Smooth muscle cell (in vitro differentiated cells): ENCODE results near the gene PDE8B. TPM values are rescaled to one million over a fixed set of nuclear protein-coding genes. Genes with fewer than 3 reads are reported as not detected.

Experiments used
- DNase-seq: peaks from one replicate; lab custom pipeline; 2025; ENCODE audit not compliant: unreplicated experiment; lab: John Stamatoyannopoulos, UW
- H2AFZ ChIP-seq: fragments of 200-600 bp; sonication (generic); 2 replicates; pipeline ENCODE4 v1.6.0; 2016; ENCODE audit warnings: antibody characterized with exemption, low read depth, mild to moderate bottlenecking
- H3F3A ChIP-seq: fragments of 200-600 bp; sonication (generic); 2 replicates; pipeline ENCODE4 v1.6.0; 2017; ENCODE audit warnings: antibody characterized with exemption, low read depth
- H3K27ac ChIP-seq: fragments of 200-600 bp; sonication (generic); 2 replicates; pipeline ENCODE4 v1.5.1; 2016; ENCODE audit warnings: low read depth, mild to moderate bottlenecking
- H3K27me3 ChIP-seq: fragments of 200-600 bp; sonication (generic); 2 replicates; pipeline ENCODE4 v1.6.1; 2016; ENCODE audit warnings: low read depth, mild to moderate bottlenecking
- H3K36me3 ChIP-seq: fragments of 200-600 bp; sonication (generic); 2 replicates; pipeline ENCODE4 v1.5.1; 2016; ENCODE audit warnings: low read depth
- H3K4me1 ChIP-seq: fragments of 200-600 bp; sonication (generic); 2 replicates; pipeline ENCODE4 v1.5.1; 2016; ENCODE audit warnings: low read depth
- H3K4me2 ChIP-seq: fragments of 200-600 bp; sonication (generic); 2 replicates; pipeline ENCODE4 v1.6.0; 2016; ENCODE audit warnings: mild to moderate bottlenecking
- H3K4me3 ChIP-seq: fragments of 200-600 bp; sonication (generic); 2 replicates; pipeline ENCODE4 v1.5.1; 2016; ENCODE audit warnings: mild to moderate bottlenecking
- H3K79me2 ChIP-seq: fragments of 200-600 bp; sonication (generic); 2 replicates; pipeline ENCODE4 v1.6.0; 2016; ENCODE audit warnings: low read depth, mild to moderate bottlenecking
- H3K9ac ChIP-seq: fragments of 200-600 bp; sonication (generic); 2 replicates; pipeline ENCODE4 v1.6.0; 2016; ENCODE audit warnings: low read depth
- H3K9me3 ChIP-seq: fragments of 200-600 bp; sonication (generic); replicated peaks from 2 replicates; pipeline ENCODE4 v1.5.1; 2016; ENCODE audit warnings: low read depth
- H4K20me1 ChIP-seq: fragments of 200-600 bp; sonication (generic); 2 replicates; pipeline ENCODE4 v1.6.0; 2016; ENCODE audit warnings: low read depth
- WGBS: methylation state at CpG from one replicate; pipeline ENCODE4 v1.1.7; 2016; ENCODE audit warnings: low lambda C conversion rate; 5-methylcytosine and 5-hydroxymethylcytosine counted together
- polyA plus RNA-seq: library from polyadenylated mRNA; unstranded; fragments of >200 nt; fragmentation: Nextera tagmentation; extraction: Ambion mirVana; gene quantifications from 2 replicates; pipeline ENCODE4 v1.2.1, GENCODE V29; 2016
- total RNA-seq: library from RNA; depleted of rRNA; stranded (reverse); fragments of >200 nt; gene quantifications from 2 replicates; pipeline ENCODE4 v1.2.3, GENCODE V29; 2014
- TF ChIP-seq, protein P1 (sequence below): fragments of 200-600 bp; sonication (generic); IDR thresholded peaks from 2 replicates; pipeline ENCODE4 v1.5.1; 2017; ENCODE audit warnings: borderline replicate concordance, mild to moderate bottlenecking, antibody characterized with exemption; ENCODE audit not compliant: insufficient read depth, poor library complexity, severe bottlenecking

Gene PDE8B
- total and polyA plus RNA-seq, 2 experiments from 2014 or later, result 0.13 to 0.18 TPM

DNA sequence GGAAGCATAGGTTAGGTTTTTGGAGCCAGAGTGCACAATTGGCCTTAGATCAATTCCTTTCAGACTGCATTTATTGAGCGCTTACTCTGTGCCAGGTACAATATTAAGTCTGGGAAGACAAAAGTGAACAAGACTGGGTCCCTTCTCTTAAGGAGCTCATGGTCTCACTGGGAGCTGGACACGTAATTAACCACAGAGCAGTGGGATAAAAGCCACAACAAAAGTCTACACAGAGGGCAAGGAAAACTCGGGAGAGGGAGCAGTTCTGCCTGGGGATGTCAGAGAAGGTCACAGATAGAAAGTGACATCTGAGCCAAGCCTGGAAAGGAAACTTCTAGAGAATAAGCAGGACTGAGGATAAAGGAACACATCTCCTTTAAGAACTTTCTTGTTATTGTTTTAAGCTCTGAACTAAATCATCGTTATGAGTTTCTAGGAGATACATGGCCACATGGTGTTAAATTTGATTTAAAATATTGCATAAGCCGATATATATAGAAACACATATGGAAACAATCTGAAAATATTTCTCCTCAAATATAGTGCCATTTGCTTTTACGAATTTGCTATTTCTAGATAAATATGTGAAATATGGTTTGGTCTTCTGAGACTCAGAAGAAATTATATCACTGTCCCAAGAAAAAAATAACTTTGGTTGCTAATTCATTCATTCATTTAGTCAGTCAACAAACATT, 40.1 kb upstream of the PDE8B start:
- H4K20me1 ChIP-seq, result no peaks in the 10 kb centered on the region
- WGBS, result 81% methylated on average over 6 of the region's 6 CpGs
- H3K27me3 ChIP-seq, result no peaks in the 10 kb centered on the region
- H2AFZ ChIP-seq, result no peak overlapping the region
- no peak overlapping the region for H3K4me2 ChIP-seq
- TF ChIP-seq, protein P1, sequence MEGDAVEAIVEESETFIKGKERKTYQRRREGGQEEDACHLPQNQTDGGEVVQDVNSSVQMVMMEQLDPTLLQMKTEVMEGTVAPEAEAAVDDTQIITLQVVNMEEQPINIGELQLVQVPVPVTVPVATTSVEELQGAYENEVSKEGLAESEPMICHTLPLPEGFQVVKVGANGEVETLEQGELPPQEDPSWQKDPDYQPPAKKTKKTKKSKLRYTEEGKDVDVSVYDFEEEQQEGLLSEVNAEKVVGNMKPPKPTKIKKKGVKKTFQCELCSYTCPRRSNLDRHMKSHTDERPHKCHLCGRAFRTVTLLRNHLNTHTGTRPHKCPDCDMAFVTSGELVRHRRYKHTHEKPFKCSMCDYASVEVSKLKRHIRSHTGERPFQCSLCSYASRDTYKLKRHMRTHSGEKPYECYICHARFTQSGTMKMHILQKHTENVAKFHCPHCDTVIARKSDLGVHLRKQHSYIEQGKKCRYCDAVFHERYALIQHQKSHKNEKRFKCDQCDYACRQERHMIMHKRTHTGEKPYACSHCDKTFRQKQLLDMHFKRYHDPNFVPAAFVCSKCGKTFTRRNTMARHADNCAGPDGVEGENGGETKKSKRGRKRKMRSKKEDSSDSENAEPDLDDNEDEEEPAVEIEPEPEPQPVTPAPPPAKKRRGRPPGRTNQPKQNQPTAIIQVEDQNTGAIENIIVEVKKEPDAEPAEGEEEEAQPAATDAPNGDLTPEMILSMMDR, result no peak
- H3F3A ChIP-seq, result no peaks in the 10 kb centered on the region
- H3K9ac ChIP-seq, result no peak overlapping the region
- no peaks in the 10 kb centered on the region for H3K9me3 ChIP-seq
- no peaks in the 10 kb centered on the region for H3K36me3 ChIP-seq
- DNase-seq, result no peak
- no peak overlapping the region for H3K4me3 ChIP-seq
- no peak overlapping the region for H3K27ac ChIP-seq
- no peaks in the 10 kb centered on the region for H3K79me2 ChIP-seq
- peaks cover 3% of the 10 kb centered on the region for H3K4me1 ChIP-seq

DNA sequence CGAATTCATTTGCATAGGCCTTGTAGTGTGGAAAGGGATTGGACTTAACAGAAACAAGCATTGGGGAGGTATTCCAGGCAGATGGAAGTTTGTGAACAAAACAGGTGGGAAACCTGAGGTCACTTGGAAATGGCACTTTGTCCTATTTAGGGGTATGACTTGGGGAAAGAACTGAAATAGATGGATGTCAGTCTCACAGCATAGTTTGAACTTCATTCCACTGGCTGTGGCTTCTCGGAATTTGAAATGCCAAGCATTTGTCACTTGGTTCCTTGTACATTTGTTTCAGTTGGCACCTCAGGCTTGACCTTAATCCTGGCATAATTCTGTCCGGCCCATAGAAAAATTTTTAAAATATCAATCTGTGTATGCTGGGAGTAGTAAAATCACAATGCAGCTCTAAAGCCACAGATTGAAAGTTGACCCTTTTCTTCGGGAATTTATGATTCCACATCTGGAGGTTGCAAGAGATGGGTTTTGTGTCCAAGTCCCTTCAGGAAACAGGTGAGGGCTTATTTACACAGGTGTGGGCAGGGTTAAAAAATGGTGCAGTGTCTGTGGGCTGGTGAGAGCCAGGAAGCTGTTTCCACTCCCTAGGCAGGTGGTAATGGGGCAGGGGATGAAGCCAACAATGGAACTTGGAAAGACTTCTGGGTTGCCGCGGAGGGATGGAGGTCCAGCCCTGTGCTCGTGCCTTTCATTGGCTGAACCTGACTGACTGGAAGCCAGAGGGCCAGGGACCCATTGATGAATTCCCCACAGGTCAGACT, 39.2 kb upstream of the PDE8B start:
- Histone ChIP-seq H3K4me1 (peaks cover 3% of the 10 kb centered on the region), H3K36me3 (no peaks in the 10 kb centered on the region), H3K79me2 (no peaks in the 10 kb centered on the region), H3F3A (no peaks in the 10 kb centered on the region), H3K27ac (no peak overlapping the region), H4K20me1 (no peaks in the 10 kb centered on the region), H3K27me3 (no peaks in the 10 kb centered on the region), H3K9ac (no peak overlapping the region), H3K4me3 (no peak overlapping the region), H3K4me2 (no peak overlapping the region), H2AFZ (no peak overlapping the region), H3K9me3 (no peaks in the 10 kb centered on the region)
- TF ChIP-seq, protein P1, result no peak
- DNase-seq, result no peak
- WGBS, result 94% methylated on average over 7 of the region's 7 CpGs

DNA sequence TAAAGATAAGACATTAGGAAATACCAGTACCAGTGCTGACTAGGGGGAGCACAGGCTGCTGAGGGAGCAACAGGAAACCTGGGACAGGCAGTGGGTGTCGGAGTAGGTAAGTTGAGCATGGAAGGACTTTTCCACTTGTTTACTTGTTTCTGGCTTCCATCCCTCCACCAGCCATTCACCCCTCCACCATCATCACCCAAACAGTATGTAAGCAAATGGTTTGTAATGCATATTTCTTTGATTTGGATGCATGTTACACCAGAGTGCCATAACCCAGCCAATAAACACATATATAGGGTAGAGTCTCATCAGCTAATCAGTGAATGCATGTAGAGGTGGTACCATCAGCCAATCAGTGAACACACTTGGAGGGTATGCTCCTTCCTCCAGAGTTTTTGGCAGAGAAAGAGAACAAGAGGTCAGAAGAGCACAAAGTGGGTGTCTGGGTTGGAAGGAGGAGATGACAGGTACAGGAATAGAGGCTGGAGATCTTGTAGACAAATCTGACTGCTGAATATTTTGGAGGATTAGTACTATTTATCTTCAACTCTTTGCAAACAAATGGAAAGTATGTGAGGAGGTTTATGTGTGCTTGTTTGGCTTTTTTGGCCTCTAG, 37.7 kb upstream of the PDE8B start:
- H3K79me2 ChIP-seq, result no peaks in the 10 kb centered on the region
- H3K27ac ChIP-seq, result no peak overlapping the region
- H3K9me3 ChIP-seq, result no peaks in the 10 kb centered on the region
- H3K9ac ChIP-seq, result no peak overlapping the region
- H3K27me3 ChIP-seq, result peaks cover 3% of the 10 kb centered on the region
- H3K4me3 ChIP-seq, result no peak overlapping the region
- DNase-seq, result no peak
- TF ChIP-seq, protein P1, result no peak
- H2AFZ ChIP-seq, result no peak overlapping the region
- no peaks in the 10 kb centered on the region for H3K4me1 ChIP-seq
- H3K4me2 ChIP-seq, result no peak overlapping the region
- H3F3A ChIP-seq, result no peaks in the 10 kb centered on the region
- H3K36me3 ChIP-seq, result no peaks in the 10 kb centered on the region
- H4K20me1 ChIP-seq, result no peaks in the 10 kb centered on the region
- 57% methylated on average over 1 of the region's 1 CpG for WGBS
